Thoracic aorta (tissue), 2 donors: ENCODE results near the gene COL21A1. TPM values are rescaled to one million over a fixed set of nuclear protein-coding genes. Genes with fewer than 3 reads are reported as not detected.
A peak's percentile ranks its signal among the peaks of the same experiment; 100 is the strongest.

Experiments
- ATAC-seq: fragments of 150-250 bp; one replicate; pipeline ENCODE4 v1.8.0; 2017; ENCODE audit warnings: low read depth; ENCODE audit not compliant: insufficient number of reproducible peaks, low FRiP score
- DNase-seq: peaks from one replicate; pipeline ENCODE4 v3.0.0-alpha.2; 2020; ENCODE audit warnings: low spot score
- H3K27ac ChIP-seq, 2 donors: fragments of 200-600 bp; sonication (generic); 1 replicate in 1 of 2; 2 replicates in 1 of 2; pipeline ENCODE4 v1.5.1; 2016; ENCODE audit warnings: mild to moderate bottlenecking in 2 of 2, moderate library complexity in 2 of 2
- H3K27me3 ChIP-seq: fragments of 200-600 bp; sonication (generic); replicated peaks from 2 replicates; pipeline ENCODE4 v1.6.0; 2016; ENCODE audit warnings: mild to moderate bottlenecking; ENCODE audit not compliant: insufficient read depth
- H3K36me3 ChIP-seq: fragments of 200-600 bp; sonication (generic); one replicate; pipeline ENCODE4 v1.5.1; 2016
- H3K4me1 ChIP-seq, 2 donors: fragments of 200-600 bp; sonication (generic); 1 replicate in 1 of 2; 2 replicates in 1 of 2; pipeline versions ENCODE4 v1.5.1 to v1.6.0; 2016; ENCODE audit warnings: low read depth in 2 of 2, mild to moderate bottlenecking in 1 of 2; ENCODE audit not compliant: control insufficient read depth in 1 of 2
- H3K4me3 ChIP-seq: fragments of 200-600 bp; sonication (generic); 2 replicates; pipeline ENCODE4 v1.5.1; 2016; ENCODE audit warnings: mild to moderate bottlenecking
- H3K9me3 ChIP-seq: fragments of 200-600 bp; sonication (generic); 2 replicates; pipeline ENCODE4 v1.5.1; 2016
- CTCF ChIP-seq: fragments of 200-600 bp; sonication (generic); IDR thresholded peaks from one replicate; pipeline ENCODE4 v1.5.1; 2019; ENCODE audit warnings: antibody characterized with exemption
- total RNA-seq, 2 donors: library from RNA; depleted of rRNA; stranded (reverse); fragments of >200 nt; gene quantifications; one replicate each; pipeline versions ENCODE4 v1.1.0 to v1.2.3, GENCODE V29; 2016

The COL21A1 gene
- total RNA-seq, 2 donors from 2014 or later = 52.6 to 53.7 TPM

GRCh38 chr6:56241124-56241802 is 6.1 kb downstream of the COL21A1 start:
- Histone ChIP-seq H3K27me3 (no peaks in the 10 kb centered on the region), H3K9me3 (no peaks in the 10 kb centered on the region), H3K4me1 (peaks cover 12 to 85% of the 10 kb centered on the region in 2 donors), H3K27ac (peak overlapping the region; percentile 77 to 88), H3K4me3 (peak overlapping the region; percentile 59), H3K36me3 (no peaks in the 10 kb centered on the region)
- no peak for ATAC-seq
- no peak for DNase-seq
- no peak for TF ChIP-seq CTCF

- H3K4me1 ChIP-seq = peaks cover 12 to 84% of the 10 kb centered on the region in 2 donors
- H3K4me3 ChIP-seq = no peak overlapping the region
- no peak for TF ChIP-seq CTCF
- H3K27me3 ChIP-seq = no peaks in the 10 kb centered on the region
- no peaks in the 10 kb centered on the region for H3K36me3 ChIP-seq
- no peak for ATAC-seq
- peak overlapping the region; percentile 3 to 25 for H3K27ac ChIP-seq
- no peak for DNase-seq
- no peaks in the 10 kb centered on the region for H3K9me3 ChIP-seq
These were observed 9.0 kb downstream of the COL21A1 start for GRCh38 chr6:56238352-56238751.

- Histone ChIP-seq H3K36me3 (no peaks in the 10 kb centered on the region), H3K27me3 (no peaks in the 10 kb centered on the region), H3K4me3 (no peak overlapping the region), H3K4me1 (peaks cover 10 to 82% of the 10 kb centered on the region in 2 donors), H3K9me3 (no peaks in the 10 kb centered on the region), H3K27ac (peak overlapping the region; percentile 57 to 58)
- no peak for TF ChIP-seq CTCF
- DNase-seq (no peak), ATAC-seq (peak; percentile 47)
These were observed 12.1 kb downstream of the COL21A1 start for GRCh38 chr6:56235245-56235644.

DNA sequence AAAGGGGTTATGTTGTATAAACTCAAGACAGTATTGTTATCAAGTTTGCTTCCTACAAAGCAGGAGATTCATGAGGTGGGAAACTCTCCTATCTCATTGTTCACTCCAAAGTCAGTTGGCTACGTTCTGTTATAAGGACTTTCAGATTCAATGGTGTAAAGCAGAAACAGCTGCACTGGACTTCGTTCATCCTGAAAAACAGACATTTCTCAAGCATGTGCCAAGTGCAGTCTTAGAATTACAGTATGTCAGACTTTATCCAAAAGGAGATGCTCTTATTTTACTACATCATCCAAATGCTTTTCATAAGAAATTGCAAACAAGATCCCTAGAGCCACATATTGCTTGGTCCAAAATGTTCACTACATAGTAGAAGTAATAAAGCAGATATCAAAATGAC is 14.9 kb downstream of the COL21A1 start:
- DNase-seq = no peak
- TF ChIP-seq CTCF = no peak
- H3K27ac ChIP-seq = peak overlapping the region; percentile 4 to 27
- no peak for ATAC-seq
- no peaks in the 10 kb centered on the region for H3K27me3 ChIP-seq
- H3K4me1 ChIP-seq = peaks cover 10 to 62% of the 10 kb centered on the region in 2 donors
- no peaks in the 10 kb centered on the region for H3K36me3 ChIP-seq
- peak overlapping the region; percentile 6 for H3K4me3 ChIP-seq
- H3K9me3 ChIP-seq = no peaks in the 10 kb centered on the region

DNA sequence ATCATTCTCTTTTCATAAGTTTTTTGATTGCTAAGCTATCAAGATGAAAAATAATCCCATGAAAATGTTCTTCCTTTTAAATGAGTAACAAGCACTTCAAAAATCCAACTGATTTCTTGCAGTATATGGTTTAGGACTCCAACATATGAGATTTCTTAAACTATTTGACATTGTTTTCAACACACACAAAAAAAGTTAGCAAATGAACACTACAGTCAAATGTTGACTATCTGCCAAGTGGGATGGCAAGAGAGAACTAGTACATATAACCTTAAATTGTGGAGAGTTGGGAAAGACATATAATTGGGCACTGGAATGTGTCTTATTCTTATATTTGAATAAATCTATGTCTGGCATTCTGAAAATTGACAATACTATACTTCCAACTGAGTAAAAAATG is 15.6 kb downstream of the COL21A1 start:
- H3K9me3 ChIP-seq = no peaks in the 10 kb centered on the region
- no peak for ATAC-seq
- H3K27me3 ChIP-seq = no peaks in the 10 kb centered on the region
- TF ChIP-seq CTCF = no peak
- H3K27ac ChIP-seq = peak overlapping the region; percentile 4 to 27
- H3K36me3 ChIP-seq = no peaks in the 10 kb centered on the region
- no peak overlapping the region for H3K4me3 ChIP-seq
- H3K4me1 ChIP-seq = peaks cover 10 to 62% of the 10 kb centered on the region in 2 donors
- DNase-seq = no peak
